Loucy (cell line): ENCODE measurements around the gene ANKRD63.

Experiments used
- H2AFZ ChIP-seq: fragments of 200-600 bp; sonication (generic); 2 replicates; pipeline ENCODE4 v1.6.0; 2016; ENCODE audit warnings: antibody characterized with exemption, mild to moderate bottlenecking, low read length, moderate library complexity
- H3F3A ChIP-seq: fragments of 200-600 bp; 2 replicates; pipeline ENCODE4 v1.6.0; 2016; ENCODE audit warnings: antibody characterized with exemption, low read depth, mild to moderate bottlenecking
- H3K27me3 ChIP-seq: fragments of 200-600 bp; sonication (generic); 2 replicates; pipeline ENCODE4 v1.6.1; 2014; ENCODE audit warnings: low read length, mild to moderate bottlenecking; ENCODE audit not compliant: insufficient read depth, poor library complexity, severe bottlenecking
- H3K36me3 ChIP-seq: fragments of 200-600 bp; sonication (generic); 2 replicates; pipeline ENCODE4 v1.6.1; 2016; ENCODE audit warnings: low read length; ENCODE audit not compliant: insufficient read depth
- H3K4me1 ChIP-seq: fragments of 200-600 bp; sonication (generic); 2 replicates; pipeline ENCODE4 v1.5.1; 2014; ENCODE audit warnings: low read length, mild to moderate bottlenecking; ENCODE audit not compliant: insufficient read depth, poor library complexity, severe bottlenecking
- H3K4me2 ChIP-seq: fragments of 200-600 bp; sonication (generic); 2 replicates; pipeline ENCODE4 v1.6.0; 2014; ENCODE audit warnings: antibody characterized with exemption, low read length, low read depth, mild to moderate bottlenecking; ENCODE audit not compliant: poor library complexity, severe bottlenecking
- H3K4me3 ChIP-seq: fragments of 200-600 bp; sonication (generic); 2 replicates; pipeline ENCODE4 v1.5.1; 2014; ENCODE audit warnings: low read length, mild to moderate bottlenecking, mixed read lengths; ENCODE audit not compliant: poor library complexity, severe bottlenecking
- H3K79me2 ChIP-seq: fragments of 200-600 bp; sonication (generic); 2 replicates; pipeline ENCODE4 v1.6.1; 2014; ENCODE audit warnings: low read length; ENCODE audit not compliant: insufficient read depth
- H3K9ac ChIP-seq: fragments of 200-600 bp; sonication (generic); 2 replicates; pipeline ENCODE4 v1.6.0; 2014; ENCODE audit warnings: mild to moderate bottlenecking, low read depth, low read length, moderate library complexity; ENCODE audit not compliant: poor library complexity, severe bottlenecking
- H3K9me2 ChIP-seq: fragments of 200-600 bp; sonication (generic); replicated peaks from 2 replicates; pipeline ENCODE4 v1.6.1; 2016; ENCODE audit warnings: low read depth, low read length, mixed read lengths
- H3K9me3 ChIP-seq: fragments of 200-600 bp; sonication (generic); 2 replicates; pipeline ENCODE4 v1.6.1; 2014; ENCODE audit warnings: mild to moderate bottlenecking, antibody characterized with exemption, low read length, low read depth; ENCODE audit not compliant: insufficient read depth
- H4K20me1 ChIP-seq: fragments of 200-600 bp; sonication (generic); 2 replicates; pipeline ENCODE4 v1.6.0; 2014; ENCODE audit warnings: antibody characterized with exemption, low read length, mild to moderate bottlenecking; ENCODE audit not compliant: insufficient read depth, poor library complexity, severe bottlenecking
- CTCF ChIP-seq: fragments of 200-600 bp; sonication (generic); conservative IDR thresholded peaks from 2 replicates; pipeline ENCODE4 v1.5.1; 2014; ENCODE audit warnings: mild to moderate bottlenecking, antibody characterized with exemption, low read length
- EZH2phosphoT487 ChIP-seq: fragments of 200-600 bp; IDR thresholded peaks from 2 replicates; pipeline ENCODE4 v1.6.1; 2018; ENCODE audit warnings: antibody characterized with exemption, mild to moderate bottlenecking, moderate library complexity, borderline replicate concordance

The ANKRD63 gene

GRCh38 chr15:40266828-40267304 is 16.0 kb downstream of the ANKRD63 start:
- Histone ChIP-seq H3F3A (no peaks in the 10 kb centered on the region), H3K36me3 (no peaks in the 10 kb centered on the region), H2AFZ (no peak overlapping the region), H3K9ac (no peak overlapping the region), H3K4me1 (no peaks in the 10 kb centered on the region), H3K4me3 (no peak overlapping the region), H4K20me1 (no peaks in the 10 kb centered on the region), H3K27me3 (no peaks in the 10 kb centered on the region), H3K9me2 (no peaks in the 10 kb centered on the region), H3K79me2 (no peaks in the 10 kb centered on the region), H3K4me2 (no peak overlapping the region), H3K9me3 (no peaks in the 10 kb centered on the region)
- TF ChIP-seq EZH2phosphoT487 (no peak), CTCF (no peak)

GRCh38 chr15:40265875-40266274 is 17.0 kb downstream of the ANKRD63 start:
- no peaks in the 10 kb centered on the region for H3K79me2 ChIP-seq
- H3K4me1 ChIP-seq: no peaks in the 10 kb centered on the region
- no peaks in the 10 kb centered on the region for H4K20me1 ChIP-seq
- no peak overlapping the region for H3K4me3 ChIP-seq
- H3K27me3 ChIP-seq: no peaks in the 10 kb centered on the region
- no peak overlapping the region for H2AFZ ChIP-seq
- no peaks in the 10 kb centered on the region for H3F3A ChIP-seq
- H3K9me2 ChIP-seq: no peaks in the 10 kb centered on the region
- no peak for TF ChIP-seq EZH2phosphoT487
- TF ChIP-seq CTCF: no peak
- no peak overlapping the region for H3K4me2 ChIP-seq
- H3K36me3 ChIP-seq: no peaks in the 10 kb centered on the region
- no peak overlapping the region for H3K9ac ChIP-seq
- no peaks in the 10 kb centered on the region for H3K9me3 ChIP-seq

GRCh38 chr15:40265355-40265754 is 17.5 kb downstream of the ANKRD63 start:
- TF ChIP-seq EZH2phosphoT487: no peak
- no peak for TF ChIP-seq CTCF

More at GRCh38 chr15:40265355-40265754, 17.5 kb downstream of the ANKRD63 start:
- H3K9me2 ChIP-seq: no peaks in the 10 kb centered on the region
- no peaks in the 10 kb centered on the region for H3K36me3 ChIP-seq
- no peak overlapping the region for H3K4me3 ChIP-seq
- H3K27me3 ChIP-seq: no peaks in the 10 kb centered on the region
- no peak overlapping the region for H3K9ac ChIP-seq
- no peaks in the 10 kb centered on the region for H4K20me1 ChIP-seq
- H3F3A ChIP-seq: no peaks in the 10 kb centered on the region
- no peaks in the 10 kb centered on the region for H3K9me3 ChIP-seq
- no peaks in the 10 kb centered on the region for H3K79me2 ChIP-seq
- H3K4me1 ChIP-seq: no peaks in the 10 kb centered on the region
- no peak overlapping the region for H2AFZ ChIP-seq
- H3K4me2 ChIP-seq: no peak overlapping the region
